ENCODE measurements around the gene PCDHAC1. TPM values are rescaled to one million over a fixed set of nuclear protein-coding genes. Genes with fewer than 3 reads are reported as not detected.
A peak's percentile ranks its signal among the peaks of the same experiment; 100 is the strongest.

Gene PCDHAC1
- total and polyA plus RNA-seq, 4 experiments from 2014 or later = not detected

- intact Hi-C loops (cut with micrococcal nuclease) = no loop called here
- H3K4me1 ChIP-seq (ENCODE audit: insufficient read depth, low read length) = no peaks in the 10 kb centered on the region
- ChIA-PET CTCF (ENCODE audit: partially characterized antibody) (no interaction called here), POLR2A (ENCODE audit: partially characterized antibody) (no interaction called here)
- DNase-seq = no peak
- Mint-ChIP-seq H3K9me3 (peaks cover 0 to 9% (median 4%) of the 10 kb centered on the region in 8 donors), H3K4me1 (no peaks in the 10 kb centered on the region), H3K4me3 (no peak overlapping the region), H3K36me3 (no peaks in the 10 kb centered on the region), H3K27me3 (peaks cover 0 to 7% of the 10 kb centered on the region in 2 donors), H3K27ac (no peak overlapping the region)
- no peak overlapping the region for H3K4me3 ChIP-seq (ENCODE audit: low read length in 2 of 2)
- no peaks in the 10 kb centered on the region for H3K36me3 ChIP-seq (ENCODE audit: insufficient read depth, low read length)
- H3K27ac ChIP-seq (ENCODE audit: low read depth, low read length) = no peak overlapping the region
- no peaks in the 10 kb centered on the region for H3K9me3 ChIP-seq (ENCODE audit: control insufficient read depth in 1 of 2, low read length in 2 of 2)
- H3K27me3 ChIP-seq (ENCODE audit: insufficient read depth, low read length) = no peaks in the 10 kb centered on the region
Measured at GRCh38 chr5:140951636-140952035, 25.5 kb downstream of the PCDHAC1 start.

GRCh38 chr5:140953234-140953633, 27.1 kb downstream of the PCDHAC1 start:
- intact Hi-C loops (cut with micrococcal nuclease) = no loop called here
- no peaks in the 10 kb centered on the region for H3K4me1 ChIP-seq (ENCODE audit: insufficient read depth, low read length)
- ChIA-PET CTCF (ENCODE audit: partially characterized antibody) (no interaction called here), POLR2A (ENCODE audit: partially characterized antibody) (no interaction called here)
- H3K4me3 ChIP-seq (ENCODE audit: low read length in 2 of 2) = no peak overlapping the region
- no peak overlapping the region for H3K27ac ChIP-seq (ENCODE audit: low read depth, low read length)
- Mint-ChIP-seq H3K27me3 (peaks cover 0 to 7% of the 10 kb centered on the region in 2 donors), H3K9me3 (peaks cover 0 to 9% (median 4%) of the 10 kb centered on the region in 8 donors), H3K4me3 (no peak overlapping the region), H3K4me1 (no peaks in the 10 kb centered on the region), H3K36me3 (no peaks in the 10 kb centered on the region), H3K27ac (no peak overlapping the region)
- H3K9me3 ChIP-seq (ENCODE audit: control insufficient read depth in 1 of 2, low read length in 2 of 2) = no peaks in the 10 kb centered on the region
- no peak for DNase-seq
- H3K27me3 ChIP-seq (ENCODE audit: insufficient read depth, low read length) = no peaks in the 10 kb centered on the region
- no peaks in the 10 kb centered on the region for H3K36me3 ChIP-seq (ENCODE audit: insufficient read depth, low read length)

GRCh38 chr5:140962190-140962589, 36.1 kb downstream of the PCDHAC1 start:
- Mint-ChIP-seq H3K36me3 (no peaks in the 10 kb centered on the region), H3K27me3 (peaks cover 16 to 22% of the 10 kb centered on the region in 2 donors), H3K4me1 (peaks cover 0 to 6% (median under 1%) of the 10 kb centered on the region in 4 donors), H3K4me3 (no peak overlapping the region), H3K9me3 (peaks cover 0 to 3% (median 0%) of the 10 kb centered on the region in 8 donors), H3K27ac (no peak overlapping the region)
- DNase-seq = no peak
- no peaks in the 10 kb centered on the region for H3K4me1 ChIP-seq (ENCODE audit: insufficient read depth, low read length)
- intact Hi-C loops (cut with micrococcal nuclease) = no loop called here
- no peaks in the 10 kb centered on the region for H3K27me3 ChIP-seq (ENCODE audit: insufficient read depth, low read length)
- POLR2A ChIA-PET (ENCODE audit: partially characterized antibody) = no interaction called here
- H3K4me3 ChIP-seq (ENCODE audit: low read length in 2 of 2) = no peak overlapping the region
- CTCF ChIA-PET (ENCODE audit: partially characterized antibody) = no interaction called here
- H3K36me3 ChIP-seq (ENCODE audit: insufficient read depth, low read length) = no peaks in the 10 kb centered on the region
- no peaks in the 10 kb centered on the region for H3K9me3 ChIP-seq (ENCODE audit: control insufficient read depth in 1 of 2, low read length in 2 of 2)
- no peak overlapping the region for H3K27ac ChIP-seq (ENCODE audit: low read depth, low read length)

- Histone ChIP-seq H3K4me1 (ENCODE audit: insufficient read depth, low read length) (no peaks in the 10 kb centered on the region), H3K4me3 (ENCODE audit: low read length in 2 of 2) (no peak overlapping the region), H3K27me3 (ENCODE audit: insufficient read depth, low read length) (no peaks in the 10 kb centered on the region), H3K36me3 (ENCODE audit: insufficient read depth, low read length) (no peaks in the 10 kb centered on the region), H3K27ac (ENCODE audit: low read depth, low read length) (no peak overlapping the region), H3K9me3 (ENCODE audit: control insufficient read depth in 1 of 2, low read length in 2 of 2) (no peaks in the 10 kb centered on the region)
- DNase-seq = no peak
- Mint-ChIP-seq H3K4me1 (peaks cover 0 to 6% (median under 1%) of the 10 kb centered on the region in 4 donors), H3K9me3 (peaks cover 0 to 3% (median 0%) of the 10 kb centered on the region in 8 donors), H3K27me3 (peaks cover 22 to 25% of the 10 kb centered on the region in 2 donors), H3K36me3 (no peaks in the 10 kb centered on the region), H3K4me3 (no peak overlapping the region), H3K27ac (no peak overlapping the region)
- ChIA-PET CTCF (ENCODE audit: partially characterized antibody) (no interaction called here), POLR2A (ENCODE audit: partially characterized antibody) (no interaction called here)
- intact Hi-C loops (cut with micrococcal nuclease) = no loop called here
Measured at GRCh38 chr5:140964356-140964755, 38.3 kb downstream of the PCDHAC1 start.

- no peak for DNase-seq
- H3K27me3 ChIP-seq (ENCODE audit: insufficient read depth, low read length) = no peaks in the 10 kb centered on the region
- no peak overlapping the region for H3K27ac ChIP-seq (ENCODE audit: low read depth, low read length)
- Mint-ChIP-seq H3K27ac (no peak overlapping the region), H3K4me3 (peak overlapping the region in 1 of 8 donors; percentile 43), H3K27me3 (peaks cover 22 to 25% of the 10 kb centered on the region in 2 donors), H3K4me1 (peaks cover 0 to 6% (median under 1%) of the 10 kb centered on the region in 4 donors), H3K9me3 (peaks cover 0 to 3% (median 0%) of the 10 kb centered on the region in 8 donors), H3K36me3 (no peaks in the 10 kb centered on the region)
- CTCF ChIA-PET (ENCODE audit: partially characterized antibody) = no interaction called here
- POLR2A ChIA-PET (ENCODE audit: partially characterized antibody) = no interaction called here
- no peaks in the 10 kb centered on the region for H3K36me3 ChIP-seq (ENCODE audit: insufficient read depth, low read length)
- intact Hi-C loops (cut with micrococcal nuclease) = no loop called here
- no peaks in the 10 kb centered on the region for H3K9me3 ChIP-seq (ENCODE audit: control insufficient read depth in 1 of 2, low read length in 2 of 2)
- no peak overlapping the region for H3K4me3 ChIP-seq (ENCODE audit: low read length in 2 of 2)
- no peaks in the 10 kb centered on the region for H3K4me1 ChIP-seq (ENCODE audit: insufficient read depth, low read length)
Measured at GRCh38 chr5:140965905-140966292, 39.8 kb downstream of the PCDHAC1 start.

GRCh38 chr5:140966293-140967225, 40.5 kb downstream of the PCDHAC1 start, which contains the start of gene PCDHAC2:
PCDHAC2 (plus strand) TSS chr5:140966476; CDS start chr5:140966767, 291 bp downstream.
- POLR2A ChIA-PET (ENCODE audit: partially characterized antibody) = no interaction called here
- CTCF ChIA-PET (ENCODE audit: partially characterized antibody) = no interaction called here

GRCh38 chr5:140967226-140967893, 41.3 kb downstream of the PCDHAC1 start:
- H3K4me1 ChIP-seq (ENCODE audit: insufficient read depth, low read length) = no peaks in the 10 kb centered on the region
- no peak overlapping the region for H3K27ac ChIP-seq (ENCODE audit: low read depth, low read length)
- Mint-ChIP-seq H3K27ac (no peak overlapping the region), H3K4me1 (peaks cover 0 to 6% (median under 1%) of the 10 kb centered on the region in 4 donors), H3K36me3 (no peaks in the 10 kb centered on the region), H3K4me3 (no peak overlapping the region), H3K27me3 (peaks cover 17 to 25% of the 10 kb centered on the region in 2 donors), H3K9me3 (peaks cover 0 to 3% (median 0%) of the 10 kb centered on the region in 8 donors)
- H3K36me3 ChIP-seq (ENCODE audit: insufficient read depth, low read length) = no peaks in the 10 kb centered on the region
- H3K27me3 ChIP-seq (ENCODE audit: insufficient read depth, low read length) = no peaks in the 10 kb centered on the region
- ChIA-PET CTCF (ENCODE audit: partially characterized antibody) (no interaction called here), POLR2A (ENCODE audit: partially characterized antibody) (no interaction called here)
- no peak overlapping the region for H3K4me3 ChIP-seq (ENCODE audit: low read length in 2 of 2)
- intact Hi-C loops (cut with micrococcal nuclease) = no loop called here
- no peaks in the 10 kb centered on the region for H3K9me3 ChIP-seq (ENCODE audit: control insufficient read depth in 1 of 2, low read length in 2 of 2)
- DNase-seq = no peak

More at GRCh38 chr5:140966293-140967225, 40.5 kb downstream of the PCDHAC1 start, which contains the start of gene PCDHAC2:
- no peaks in the 10 kb centered on the region for H3K27me3 ChIP-seq (ENCODE audit: insufficient read depth, low read length)
- H3K27ac ChIP-seq (ENCODE audit: low read depth, low read length) = no peak within 1 kb of the TSS
- peaks cover 0 to 6% (median under 1%) of the 10 kb centered on the region in 4 donors for H3K4me1 Mint-ChIP-seq
- H3K9me3 ChIP-seq (ENCODE audit: control insufficient read depth in 1 of 2, low read length in 2 of 2) = no peaks in the 10 kb centered on the region
- peaks cover 19 to 25% of the 10 kb centered on the region in 2 donors for H3K27me3 Mint-ChIP-seq
- intact Hi-C loops (cut with micrococcal nuclease) = no loop called here
- no peak within 1 kb of the TSS for H3K4me3 ChIP-seq (ENCODE audit: low read length in 2 of 2)
- peak within 1 kb of the TSS in 1 of 8 donors; percentile 43 for H3K4me3 Mint-ChIP-seq
- H3K9me3 Mint-ChIP-seq = peaks cover 0 to 3% (median 0%) of the 10 kb centered on the region in 8 donors
- H3K27ac Mint-ChIP-seq = no peak within 1 kb of the TSS
- DNase-seq = no peak
- H3K36me3 ChIP-seq (ENCODE audit: insufficient read depth, low read length) = no peaks in the 10 kb centered on the region
- H3K36me3 Mint-ChIP-seq = no peaks in the 10 kb centered on the region
- no peaks in the 10 kb centered on the region for H3K4me1 ChIP-seq (ENCODE audit: insufficient read depth, low read length)

Data from CD4-positive, alpha-beta memory T cell (primary cell).